NCI-H345 treated with DMSO at 0.1 percent for 48 hours (cell line): ENCODE measurements around the gene ZBTB39.
"Not testable (repeated sequence)": the region's sequence is repeated elsewhere in the genome, so short reads cannot be mapped to it uniquely, and the experiment has no call there.

Source experiments
- DNase-seq: peaks from one replicate; lab custom pipeline; 2025; ENCODE audit not compliant: unreplicated experiment; lab: John Stamatoyannopoulos, UW

ZBTB39 gene

GRCh38 chr12:57005980-57006808 is at the start of gene ZBTB39:
Gene ZBTB39 (minus strand): TSS chr12:57006546. CDS start chr12:57004917, 1,629 bp downstream.
- DNase-seq: peak; percentile 21

- DNase-seq: no peak
These were observed 49.5 kb upstream of the ZBTB39 start for GRCh38 chr12:57055824-57056223.

GRCh38 chr12:57053901-57054300 is 47.6 kb upstream of the ZBTB39 start:
- not testable (repeated sequence) for DNase-seq

- DNase-seq: not testable (repeated sequence)
These were observed 46.8 kb upstream of the ZBTB39 start for GRCh38 chr12:57053146-57053545.

- no peak for DNase-seq
These were observed 44.7 kb upstream of the ZBTB39 start for GRCh38 chr12:57051011-57051410.

GRCh38 chr12:57049890-57050289 is 43.5 kb upstream of the ZBTB39 start, which contains the start of gene MYO1A:
Gene MYO1A (minus strand): TSS chr12:57050129. CDS start chr12:57048323, 1,806 bp downstream.
- DNase-seq: no peak

GRCh38 chr12:57049119-57049446 is 42.7 kb upstream of the ZBTB39 start:
- DNase-seq: no peak

- no peak for DNase-seq
These were observed 42.2 kb upstream of the ZBTB39 start for GRCh38 chr12:57048423-57049118.

GRCh38 chr12:57047981-57048380 is 41.6 kb upstream of the ZBTB39 start:
- no peak for DNase-seq

- DNase-seq: no peak
These were observed 40.9 kb upstream of the ZBTB39 start for GRCh38 chr12:57046947-57047890.

GRCh38 chr12:57046086-57046791 is 39.9 kb upstream of the ZBTB39 start:
- no peak for DNase-seq

- no peak for DNase-seq
These were observed 38.5 kb upstream of the ZBTB39 start for GRCh38 chr12:57044889-57045288.

- no peak for DNase-seq
These were observed 38.1 kb upstream of the ZBTB39 start for GRCh38 chr12:57044468-57044867.

GRCh38 chr12:57042695-57043094 is 36.3 kb upstream of the ZBTB39 start:
- DNase-seq: no peak

GRCh38 chr12:57040750-57041149 is 34.4 kb upstream of the ZBTB39 start:
- no peak for DNase-seq

- DNase-seq: no peak
These were observed 33.9 kb upstream of the ZBTB39 start for GRCh38 chr12:57040211-57040610.

- no peak for DNase-seq
These were observed 32.9 kb upstream of the ZBTB39 start for GRCh38 chr12:57039016-57039798.

- DNase-seq: no peak
These were observed 30.9 kb upstream of the ZBTB39 start for GRCh38 chr12:57037264-57037663.

GRCh38 chr12:57033431-57033830 is 27.1 kb upstream of the ZBTB39 start:
- DNase-seq: no peak

- no peak for DNase-seq
These were observed 25.4 kb upstream of the ZBTB39 start for GRCh38 chr12:57031789-57032188.
